CD4-positive, alpha-beta memory T cell (primary cell): ENCODE data around the gene LGALS1. TPM values are rescaled to one million over a fixed set of nuclear protein-coding genes. Genes with fewer than 3 reads are reported as not detected.
A peak's percentile ranks its signal among the peaks of the same experiment; 100 is the strongest.

Experiments
- CTCF ChIA-PET: fragments of 350-600 bp; sonication (Branson Sonifier 250); formaldehyde crosslinking; loops from one replicate; lab custom pipeline; 2021; ENCODE audit warnings: inconsistent platforms; ENCODE audit not compliant: partially characterized antibody; lab: Charles Lee
- POLR2A ChIA-PET: fragments of 350-600 bp; sonication (Branson Sonifier 250); formaldehyde crosslinking; loops from one replicate; lab custom pipeline; 2021; ENCODE audit not compliant: partially characterized antibody; lab: Charles Lee
- DNase-seq, 5 donors: peaks; one replicate each; pipeline versions ENCODE4 v3.0.0 to v3.0.0-alpha.2; 2020 to 2022; ENCODE audit warnings: mixed read lengths in 1 of 5
- H3K27ac ChIP-seq: one replicate; pipeline ENCODE4 v1.7.0; 2013; ENCODE audit warnings: low read depth, low read length
- H3K27me3 ChIP-seq: 2 replicates; pipeline ENCODE4 v1.7.0; 2013; ENCODE audit warnings: mild to moderate bottlenecking, low read length, moderate library complexity; ENCODE audit not compliant: insufficient read depth
- H3K36me3 ChIP-seq: 2 replicates; pipeline ENCODE4 v1.7.0; 2013; ENCODE audit warnings: mild to moderate bottlenecking, low read length, moderate library complexity; ENCODE audit not compliant: insufficient read depth
- H3K4me1 ChIP-seq: 2 replicates; pipeline ENCODE4 v1.7.0; 2013; ENCODE audit warnings: mild to moderate bottlenecking, low read length, moderate library complexity; ENCODE audit not compliant: insufficient read depth
- H3K4me3 ChIP-seq, 2 donors: one replicate each; pipeline ENCODE4 v1.7.0; 2013; ENCODE audit warnings: low read length in 2 of 2, mild to moderate bottlenecking in 1 of 2
- H3K9me3 ChIP-seq, 2 donors: one replicate each; pipeline ENCODE4 v1.7.0; 2013; ENCODE audit warnings: low read length in 2 of 2, control low read depth in 1 of 2; ENCODE audit not compliant: control insufficient read depth in 1 of 2
- H3K27ac Mint-ChIP-seq, 7 donors: one replicate each; pipeline ENCODE4 v1.8.0; 2020 to 2021; ENCODE audit warnings: mixed read lengths in 7 of 7, mild to moderate bottlenecking in 6 of 7, inconsistent platforms in 3 of 7, moderate library complexity in 3 of 7
- H3K27me3 Mint-ChIP-seq, 2 donors: one replicate each; pipeline ENCODE4 v1.8.0; 2020 to 2021; ENCODE audit warnings: mixed read lengths in 2 of 2
- H3K36me3 Mint-ChIP-seq, 2 donors: one replicate each; pipeline ENCODE4 v1.8.0; 2020 to 2021; ENCODE audit warnings: mixed read lengths in 2 of 2, inconsistent platforms in 1 of 2, mild to moderate bottlenecking in 1 of 2
- H3K4me1 Mint-ChIP-seq, 4 donors: one replicate each; pipeline ENCODE4 v1.8.0; 2020 to 2021; ENCODE audit warnings: mixed read lengths in 4 of 4, mild to moderate bottlenecking in 1 of 4
- H3K4me3 Mint-ChIP-seq, 8 donors: one replicate each; pipeline ENCODE4 v1.8.0; 2020 to 2021; ENCODE audit warnings: mixed read lengths in 8 of 8, mild to moderate bottlenecking in 7 of 8, moderate library complexity in 6 of 8, inconsistent platforms in 3 of 8
- H3K9me3 Mint-ChIP-seq, 8 donors: one replicate each; pipeline ENCODE4 v1.8.0; 2020 to 2021; ENCODE audit warnings: mixed read lengths in 8 of 8, mild to moderate bottlenecking in 5 of 8, inconsistent platforms in 3 of 8, moderate library complexity in 1 of 8
- intact Hi-C: fragments of 100-400 bp; cut with micrococcal nuclease; formaldehyde crosslinking; loops from one replicate; pipeline ENCODE4 v1.15.1; 2023
- polyA plus RNA-seq, 2 donors: library from polyadenylated mRNA; unstranded; fragments of 300-500 nt; fragmentation: Illumina TruSeq; gene quantifications; one replicate each; pipeline ENCODE4 v1.2.3, GENCODE V29; 2021
- total RNA-seq, 2 experiments: library from RNA; stranded (reverse); gene quantifications; one replicate each; pipeline ENCODE4 v1.2.3, GENCODE V29; 2021

LGALS1 gene
- total and polyA plus RNA-seq, 4 experiments from 2014 or later, result 64.8 to 358 (median 192) TPM

GRCh38 chr22:37697538-37697835 is 22.1 kb downstream of the LGALS1 start:
- Histone ChIP-seq H3K4me3 (no peak overlapping the region), H3K4me1 (peaks cover 9% of the 10 kb centered on the region), H3K9me3 (no peaks in the 10 kb centered on the region), H3K36me3 (peaks cover 12% of the 10 kb centered on the region), H3K27me3 (no peaks in the 10 kb centered on the region), H3K27ac (no peak overlapping the region)
- no peak for DNase-seq
- intact Hi-C loops, result no loop called here
- no peaks in the 10 kb centered on the region for H3K9me3 Mint-ChIP-seq
- H3K36me3 Mint-ChIP-seq, result peaks cover 17 to 21% of the 10 kb centered on the region in 2 donors
- H3K27me3 Mint-ChIP-seq, result no peaks in the 10 kb centered on the region
- H3K4me1 Mint-ChIP-seq, result peaks cover 10 to 18% (median 13%) of the 10 kb centered on the region in 4 donors
- ChIA-PET POLR2A (no interaction called here), CTCF (no interaction called here)
- no peak overlapping the region for H3K4me3 Mint-ChIP-seq
- H3K27ac Mint-ChIP-seq, result no peak overlapping the region

GRCh38 chr22:37701141-37701786 is 25.8 kb downstream of the LGALS1 start:
- intact Hi-C loops, result no loop called here
- POLR2A ChIA-PET, result no interaction called here
- Mint-ChIP-seq H3K36me3 (peaks cover 9 to 10% of the 10 kb centered on the region in 2 donors), H3K27me3 (no peaks in the 10 kb centered on the region), H3K4me1 (peaks cover 4 to 9% (median 7%) of the 10 kb centered on the region in 4 donors), H3K4me3 (no peak overlapping the region), H3K9me3 (no peaks in the 10 kb centered on the region), H3K27ac (no peak overlapping the region)
- H3K27ac ChIP-seq, result no peak overlapping the region
- H3K4me3 ChIP-seq, result no peak overlapping the region
- no peaks in the 10 kb centered on the region for H3K27me3 ChIP-seq
- CTCF ChIA-PET, result no interaction called here
- H3K9me3 ChIP-seq, result no peaks in the 10 kb centered on the region
- no peaks in the 10 kb centered on the region for H3K36me3 ChIP-seq
- peaks cover 5% of the 10 kb centered on the region for H3K4me1 ChIP-seq
- DNase-seq, result no peak

GRCh38 chr22:37703906-37704305 is 28.5 kb downstream of the LGALS1 start:
- POLR2A ChIA-PET, result no interaction called here
- no peak overlapping the region for H3K4me3 ChIP-seq
- H3K27ac Mint-ChIP-seq, result peak overlapping the region in 1 of 7 donors; percentile 36
- H3K4me1 Mint-ChIP-seq, result no peaks in the 10 kb centered on the region
- no peak overlapping the region for H3K4me3 Mint-ChIP-seq
- no peaks in the 10 kb centered on the region for H3K27me3 Mint-ChIP-seq
- CTCF ChIA-PET, result no interaction called here
- H3K36me3 ChIP-seq, result no peaks in the 10 kb centered on the region
- no peak overlapping the region for H3K27ac ChIP-seq
- no peaks in the 10 kb centered on the region for H3K9me3 ChIP-seq
- no peak for DNase-seq
- intact Hi-C loops, result no loop called here
- H3K9me3 Mint-ChIP-seq, result no peaks in the 10 kb centered on the region
- H3K27me3 ChIP-seq, result no peaks in the 10 kb centered on the region
- H3K36me3 Mint-ChIP-seq, result peaks cover 4 to 10% of the 10 kb centered on the region in 2 donors
- H3K4me1 ChIP-seq, result no peaks in the 10 kb centered on the region

GRCh38 chr22:37704645-37705044 is 29.2 kb downstream of the LGALS1 start:
- Mint-ChIP-seq H3K4me3 (no peak overlapping the region), H3K9me3 (no peaks in the 10 kb centered on the region), H3K27ac (no peak overlapping the region), H3K27me3 (no peaks in the 10 kb centered on the region), H3K36me3 (peaks cover 4 to 10% of the 10 kb centered on the region in 2 donors), H3K4me1 (no peaks in the 10 kb centered on the region)
- ChIA-PET POLR2A (no interaction called here), CTCF (no interaction called here)
- H3K4me3 ChIP-seq, result no peak overlapping the region
- H3K4me1 ChIP-seq, result no peaks in the 10 kb centered on the region
- H3K9me3 ChIP-seq, result no peaks in the 10 kb centered on the region
- H3K36me3 ChIP-seq, result no peaks in the 10 kb centered on the region
- no peaks in the 10 kb centered on the region for H3K27me3 ChIP-seq
- intact Hi-C loops, result no loop called here
- no peak for DNase-seq
- no peak overlapping the region for H3K27ac ChIP-seq

- no peak overlapping the region for H3K4me3 Mint-ChIP-seq
- H3K27ac ChIP-seq, result no peak overlapping the region
- no peaks in the 10 kb centered on the region for H3K36me3 ChIP-seq
- no peaks in the 10 kb centered on the region for H3K4me1 Mint-ChIP-seq
- H3K9me3 Mint-ChIP-seq, result no peaks in the 10 kb centered on the region
- no peaks in the 10 kb centered on the region for H3K9me3 ChIP-seq
- no peaks in the 10 kb centered on the region for H3K27me3 ChIP-seq
- no peak overlapping the region for H3K27ac Mint-ChIP-seq
- H3K36me3 Mint-ChIP-seq, result peaks cover 6 to 10% of the 10 kb centered on the region in 2 donors
- intact Hi-C loops, result no loop called here
- H3K4me3 ChIP-seq, result no peak overlapping the region
- H3K27me3 Mint-ChIP-seq, result no peaks in the 10 kb centered on the region
- H3K4me1 ChIP-seq, result no peaks in the 10 kb centered on the region
- ChIA-PET CTCF (no interaction called here), POLR2A (no interaction called here)
- DNase-seq, result no peak
Measured at GRCh38 chr22:37705205-37705604, 29.8 kb downstream of the LGALS1 start.

- DNase-seq, result no peak
- POLR2A ChIA-PET, result no interaction called here
Measured at GRCh38 chr22:37708580-37709444, 33.4 kb downstream of the LGALS1 start.

GRCh38 chr22:37709445-37709765 is 34.0 kb downstream of the LGALS1 start:
- no peak for DNase-seq
- intact Hi-C loops, result no loop called here
- POLR2A ChIA-PET, result no interaction called here

More at GRCh38 chr22:37708580-37709444, 33.4 kb downstream of the LGALS1 start:
- Mint-ChIP-seq H3K36me3 (peaks cover 6 to 9% of the 10 kb centered on the region in 2 donors), H3K4me1 (no peaks in the 10 kb centered on the region), H3K27ac (no peak overlapping the region), H3K4me3 (no peak overlapping the region), H3K9me3 (no peaks in the 10 kb centered on the region), H3K27me3 (no peaks in the 10 kb centered on the region)
- intact Hi-C loops, result no loop called here
- Histone ChIP-seq H3K9me3 (no peaks in the 10 kb centered on the region), H3K4me3 (no peak overlapping the region), H3K27ac (no peak overlapping the region), H3K4me1 (no peaks in the 10 kb centered on the region), H3K36me3 (no peaks in the 10 kb centered on the region), H3K27me3 (no peaks in the 10 kb centered on the region)
- CTCF ChIA-PET, result no interaction called here

More at GRCh38 chr22:37709445-37709765, 34.0 kb downstream of the LGALS1 start:
- Mint-ChIP-seq H3K4me3 (no peak overlapping the region), H3K27ac (no peak overlapping the region), H3K36me3 (peaks cover 5 to 8% of the 10 kb centered on the region in 2 donors), H3K27me3 (no peaks in the 10 kb centered on the region), H3K9me3 (no peaks in the 10 kb centered on the region), H3K4me1 (no peaks in the 10 kb centered on the region)
- Histone ChIP-seq H3K36me3 (no peaks in the 10 kb centered on the region), H3K27ac (no peak overlapping the region), H3K4me1 (no peaks in the 10 kb centered on the region), H3K27me3 (no peaks in the 10 kb centered on the region), H3K9me3 (no peaks in the 10 kb centered on the region), H3K4me3 (no peak overlapping the region)
- CTCF ChIA-PET, result no interaction called here
